Measurements from ENCODE around the gene PHF11. TPM values are rescaled to one million over a fixed set of nuclear protein-coding genes. Genes with fewer than 3 reads are reported as not detected.
"Not testable (repeated sequence)": the region's sequence is repeated elsewhere in the genome, so short reads cannot be mapped to it uniquely, and the experiment has no call there.

Gene PHF11
- total RNA-seq, 2 donors from 2014 or later, result 20.6 to 25.4 TPM

DNA sequence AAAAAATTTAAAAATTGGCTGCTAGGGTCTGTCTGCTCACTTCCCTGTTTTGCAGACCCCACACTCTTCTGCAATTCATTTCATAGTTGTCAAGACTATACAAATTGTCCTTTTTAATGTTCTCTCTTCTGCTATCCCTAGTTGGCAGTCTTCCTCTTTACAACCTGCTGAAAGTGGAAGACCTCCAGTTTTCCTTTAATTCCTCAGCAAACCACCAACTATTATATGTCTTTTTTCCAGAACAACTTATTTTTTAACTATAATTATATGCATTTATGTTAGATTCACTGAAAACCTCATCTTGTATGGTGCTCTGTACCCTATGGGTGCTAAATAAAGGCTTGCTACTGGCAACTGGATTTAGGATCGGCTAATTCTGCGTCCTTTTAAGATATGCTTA, 1.1 kb upstream of the PHF11 start:
- no peak for DNase-seq
- no peak for ATAC-seq
- intact Hi-C loops (cut with DNase I), result no loop called here

DNA sequence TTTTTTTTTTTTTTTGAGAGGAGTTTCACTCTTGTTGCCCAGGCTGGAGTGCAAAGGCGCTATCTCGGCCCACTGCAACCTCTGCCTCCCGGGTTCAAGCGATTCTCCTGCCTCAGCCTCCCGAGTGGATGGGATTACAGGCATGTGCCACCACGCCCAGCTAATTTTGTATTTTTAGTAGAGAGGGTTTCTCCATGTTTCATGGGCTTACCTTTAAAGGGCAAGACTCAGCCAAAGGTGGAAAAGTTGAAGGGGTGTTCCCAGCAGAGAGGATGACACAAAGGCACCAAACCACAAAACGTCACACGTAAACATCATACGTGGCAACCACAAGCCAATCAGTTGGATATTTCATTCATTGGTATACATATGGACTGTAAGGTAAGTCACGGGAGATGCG, 1.1 kb downstream of the PHF11 start:
- DNase-seq; ATAC-seq; intact Hi-C loops (cut with DNase I): not testable (repeated sequence)

DNA sequence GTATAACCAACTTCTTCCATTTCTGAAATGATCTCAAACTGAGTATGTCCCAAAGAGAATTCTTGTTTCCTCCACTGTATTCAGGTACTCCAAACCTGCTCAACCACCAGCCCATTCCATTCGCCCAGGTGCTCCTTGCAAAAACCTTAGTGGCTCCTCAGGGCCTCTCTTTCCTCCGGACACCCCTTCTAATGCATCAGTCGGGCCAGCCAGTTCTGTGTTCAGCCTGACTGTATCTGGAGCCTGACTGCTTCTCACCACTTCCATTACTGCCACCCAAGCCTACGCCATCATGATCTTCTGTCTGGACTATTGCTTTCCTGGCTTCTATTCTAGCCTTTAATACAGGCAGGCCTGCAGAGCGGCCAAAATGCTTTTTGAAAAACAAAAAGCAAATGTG, 1.5 kb downstream of the PHF11 start:
- DNase-seq (no peak), ATAC-seq (no peak)
- intact Hi-C loops (cut with DNase I), result no loop called here

DNA sequence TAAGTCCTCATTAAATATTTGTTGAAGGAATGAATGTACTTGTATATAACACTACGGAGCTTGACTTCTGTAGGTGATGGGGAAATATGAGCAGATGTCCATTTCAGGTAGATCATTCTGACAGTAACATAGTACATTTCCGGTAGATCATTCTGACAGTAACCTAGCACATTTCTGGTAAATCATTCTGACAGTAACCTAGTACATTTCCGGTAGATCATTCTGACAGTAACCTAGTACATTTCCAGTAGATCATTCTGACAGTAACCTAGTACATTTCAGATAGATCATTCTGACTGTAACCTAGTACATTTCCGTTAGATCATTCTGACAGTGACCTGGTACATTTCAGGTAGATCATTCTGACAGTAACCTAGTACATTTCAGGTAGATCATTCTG, 2.5 kb downstream of the PHF11 start:
- intact Hi-C loops (cut with DNase I), result no loop called here
- no peak for ATAC-seq
- DNase-seq, result no peak

DNA sequence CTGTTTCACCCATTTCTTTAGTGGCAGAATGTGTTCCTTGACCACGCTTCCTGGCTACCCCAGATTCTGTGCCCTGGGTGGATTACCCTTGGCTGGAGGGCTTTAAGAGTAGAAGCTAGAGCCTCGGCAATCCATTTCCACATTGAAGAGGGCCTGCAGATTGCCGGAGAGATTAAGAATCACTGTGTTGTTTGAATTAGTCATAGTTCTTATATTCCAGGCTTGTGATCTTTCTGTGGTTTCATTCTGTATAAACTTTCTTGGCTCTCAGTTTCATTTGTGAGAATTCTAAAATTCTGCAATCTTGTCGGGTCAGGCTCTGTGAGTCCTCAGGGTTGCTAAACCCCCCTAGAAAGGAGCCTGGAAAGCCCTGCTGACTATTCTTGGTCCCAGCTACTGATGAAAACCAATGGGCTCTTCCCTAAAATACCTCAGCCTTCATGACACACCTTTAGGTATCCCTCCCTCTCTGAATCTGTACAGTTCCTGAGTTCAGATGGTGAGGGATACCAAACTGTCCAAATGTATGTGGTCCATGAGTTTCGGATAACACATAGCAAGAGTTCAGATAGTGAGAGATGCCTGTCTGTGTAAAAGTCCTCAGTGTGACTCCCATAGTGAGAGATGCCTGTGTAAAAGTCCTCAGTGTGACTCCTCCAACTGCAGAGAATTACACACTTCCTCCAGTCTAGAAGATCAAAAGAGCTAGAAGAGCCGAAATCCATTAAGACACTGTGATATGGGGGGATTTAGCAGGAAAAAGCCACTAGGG, 4.3 kb downstream of the PHF11 start:
- DNase-seq (no peak), ATAC-seq (no peak)
- intact Hi-C loops (cut with DNase I), result no loop called here

DNA sequence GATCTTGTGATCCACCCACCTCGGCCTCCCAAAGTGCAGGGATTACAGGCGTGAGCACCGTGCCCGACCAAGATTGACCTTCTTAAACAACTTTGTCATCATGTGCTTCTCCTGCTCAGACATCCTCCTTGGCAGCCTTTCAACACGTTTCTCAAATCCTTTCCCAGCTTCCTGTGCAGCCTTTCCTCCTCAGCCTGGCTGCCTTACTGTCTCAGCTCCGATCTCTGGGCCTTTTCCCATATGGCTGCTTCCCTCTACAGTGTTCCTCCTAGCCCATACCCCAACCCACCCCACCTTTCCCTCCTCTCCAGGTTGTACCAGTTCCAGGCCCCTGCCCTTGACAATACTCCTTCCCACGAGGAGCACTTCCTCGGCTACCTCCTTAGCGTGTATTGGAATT, 7.2 kb downstream of the PHF11 start:
- peak; percentile 32 to 57 for ATAC-seq
- peak; percentile 31 for DNase-seq
- intact Hi-C loops (cut with DNase I), result no loop called here

DNA sequence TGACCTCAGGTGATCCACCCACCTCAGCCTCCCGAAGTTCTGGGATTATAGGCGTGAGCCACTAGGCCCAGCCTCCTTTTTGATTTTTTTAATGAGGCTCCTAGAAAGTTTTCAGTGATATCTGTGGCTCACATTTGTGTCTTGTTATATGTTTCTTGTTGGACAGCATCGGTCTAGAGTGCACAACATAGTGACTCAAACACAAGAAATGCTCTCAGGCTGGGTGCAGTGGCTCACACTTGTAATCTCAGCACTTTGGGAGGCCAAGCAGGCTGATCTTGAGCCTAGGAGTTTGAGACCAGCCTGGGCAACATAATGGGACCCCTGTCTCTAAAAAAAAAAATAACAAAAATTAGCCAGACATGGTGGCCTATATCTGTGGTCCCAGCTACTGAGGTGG, 8.2 kb downstream of the PHF11 start:
- DNase-seq (no peak), ATAC-seq (no peak)
- intact Hi-C loops (cut with DNase I), result no loop called here

DNA sequence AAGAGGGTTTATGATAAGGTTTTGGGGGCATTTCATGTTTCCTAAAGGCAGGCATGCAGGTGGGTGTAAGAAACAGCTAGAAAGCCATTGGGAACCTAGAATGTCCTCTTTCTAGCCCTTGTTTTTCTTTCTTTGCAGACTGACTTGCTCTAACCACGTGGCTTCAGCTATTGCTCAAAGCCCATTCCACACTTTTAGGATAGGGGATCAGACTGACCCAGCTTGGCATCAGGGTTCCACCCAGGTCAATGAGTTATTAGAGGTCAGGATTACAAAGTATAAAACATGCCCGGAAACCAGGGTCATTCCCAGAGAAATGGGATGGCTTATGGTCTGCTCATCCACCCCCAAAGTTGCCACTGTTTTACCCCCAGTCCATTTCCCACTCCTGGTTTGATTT, 16.8 kb downstream of the PHF11 start:
- intact Hi-C loops (cut with DNase I), result no loop called here
- DNase-seq (no peak), ATAC-seq (no peak)

DNA sequence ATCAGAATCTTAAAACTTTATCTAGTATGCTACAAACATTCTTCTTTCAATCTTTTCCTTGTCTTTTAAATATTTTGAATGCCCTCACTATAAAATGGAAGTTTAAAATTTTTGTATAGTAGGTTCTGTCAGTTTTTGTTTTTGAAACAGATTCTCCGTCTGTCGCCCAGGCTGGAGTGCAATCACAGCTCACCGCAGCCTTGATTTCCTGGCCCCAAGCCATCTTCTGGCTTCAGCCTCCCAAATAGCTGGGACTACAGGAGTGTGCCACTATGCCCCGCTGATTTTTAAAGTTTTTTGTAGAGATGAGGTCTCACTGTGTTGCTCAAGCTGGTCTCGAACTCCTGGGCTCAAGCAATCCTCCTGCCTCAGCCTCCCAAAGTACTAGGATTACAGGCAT, 20.7 kb downstream of the PHF11 start:
- ATAC-seq, result peak in 1 of 2 donors; percentile 61
- intact Hi-C loops (cut with DNase I), result no loop called here
- DNase-seq, result no peak

DNA sequence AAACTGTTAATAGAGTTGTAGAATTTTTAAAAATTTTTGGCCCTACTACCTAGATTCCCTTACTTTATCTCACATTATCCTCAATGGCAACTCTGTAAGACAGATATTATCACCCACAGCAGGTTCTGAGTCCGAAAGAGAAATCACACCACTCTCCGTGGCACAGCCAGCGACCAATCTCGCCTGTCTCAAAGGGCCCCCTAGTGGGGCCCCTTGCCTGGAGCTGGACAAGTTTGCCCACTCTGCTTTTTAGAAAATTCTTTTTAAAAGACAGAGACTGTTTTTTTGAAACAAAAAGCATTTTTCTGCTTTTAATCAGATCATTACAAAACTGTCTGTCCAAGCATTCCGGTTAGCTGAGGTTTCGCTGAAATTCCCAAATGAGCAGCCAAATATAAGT, 21.7 kb downstream of the PHF11 start:
- ATAC-seq (peak; percentile 33 to 52), DNase-seq (no peak)
- intact Hi-C loops (cut with DNase I), result no loop called here

DNA sequence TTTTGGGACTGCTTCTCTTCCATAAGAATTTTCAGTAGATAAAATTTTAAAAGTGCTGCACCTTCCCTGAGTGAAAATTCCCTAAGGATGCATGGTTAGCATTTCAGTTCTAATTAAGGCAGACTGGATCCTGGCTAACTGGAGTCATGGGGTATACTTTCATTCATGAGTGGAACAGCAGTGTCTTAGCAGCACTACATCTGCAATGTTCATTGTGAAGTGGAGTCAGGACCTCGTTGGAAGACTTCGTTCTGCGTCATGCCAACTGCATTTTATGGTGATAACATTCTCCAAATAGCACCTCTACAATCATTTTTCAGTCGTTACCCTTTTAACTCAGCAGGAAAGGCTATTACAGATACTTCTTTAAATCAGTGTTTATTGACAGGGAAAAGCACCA, 25.5 kb downstream of the PHF11 start:
- peak; percentile 56 to 63 for ATAC-seq
- intact Hi-C loops (cut with DNase I), result no loop called here
- DNase-seq, result no peak

DNA sequence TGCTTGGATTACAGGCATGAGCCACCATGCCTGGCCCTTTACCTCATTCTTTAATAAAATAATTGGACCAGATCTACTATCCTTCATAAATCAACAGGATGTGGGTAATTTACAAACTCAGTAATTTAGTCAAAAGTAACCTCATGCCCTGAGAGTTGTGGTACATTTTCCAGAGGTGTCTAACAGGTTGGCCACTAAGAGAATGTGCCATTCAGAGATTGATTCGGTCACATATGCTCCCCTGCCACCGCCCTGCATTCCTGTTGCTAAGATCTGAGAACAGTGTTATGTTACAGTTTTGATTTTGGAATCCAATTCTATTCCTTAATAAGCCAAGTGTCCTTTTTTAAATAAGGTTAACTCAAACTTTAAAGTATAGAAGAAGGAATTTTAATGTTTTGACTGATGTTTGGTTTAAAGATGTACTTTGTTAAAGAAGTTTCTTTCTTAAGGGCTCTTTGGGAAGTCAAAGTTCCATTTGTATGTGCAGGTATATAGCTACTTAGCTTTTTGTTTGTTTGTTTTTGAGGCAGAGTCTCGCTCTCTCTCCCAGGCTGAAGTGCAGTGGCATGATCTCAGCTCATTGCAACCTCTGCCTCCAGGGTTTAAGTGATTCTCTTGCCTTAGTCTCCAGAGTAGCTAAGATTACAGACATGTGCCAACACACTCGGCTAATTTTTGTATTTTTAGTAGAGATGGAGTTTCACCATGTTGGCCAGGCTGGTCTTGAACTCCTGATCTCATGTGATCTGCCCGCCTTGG, 29.2 kb downstream of the PHF11 start:
- DNase-seq (no peak), ATAC-seq (no peak)
- intact Hi-C loops (cut with DNase I), result no loop called here

DNA sequence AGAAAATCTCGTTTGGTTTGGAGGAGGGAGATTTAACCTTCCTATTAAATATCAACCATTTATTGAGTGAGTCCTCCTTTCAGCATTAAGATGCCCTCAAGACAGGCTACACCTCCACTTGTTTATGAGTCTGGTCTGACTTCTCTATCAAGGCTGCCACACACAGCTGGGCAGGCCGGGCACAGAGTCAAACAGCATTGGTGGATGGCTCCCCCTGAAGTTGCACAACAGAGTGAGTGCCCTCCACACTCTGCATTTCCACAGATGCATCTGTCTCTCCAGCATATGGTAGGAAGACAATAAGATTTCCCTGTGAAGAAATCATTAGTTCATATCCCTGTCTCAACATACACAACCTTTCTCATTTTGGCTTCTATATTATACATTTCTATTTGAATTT, 31.4 kb downstream of the PHF11 start:
- DNase-seq (no peak), ATAC-seq (peak in 1 of 2 donors; percentile 49)
- intact Hi-C loops (cut with DNase I), result no loop called here

DNA sequence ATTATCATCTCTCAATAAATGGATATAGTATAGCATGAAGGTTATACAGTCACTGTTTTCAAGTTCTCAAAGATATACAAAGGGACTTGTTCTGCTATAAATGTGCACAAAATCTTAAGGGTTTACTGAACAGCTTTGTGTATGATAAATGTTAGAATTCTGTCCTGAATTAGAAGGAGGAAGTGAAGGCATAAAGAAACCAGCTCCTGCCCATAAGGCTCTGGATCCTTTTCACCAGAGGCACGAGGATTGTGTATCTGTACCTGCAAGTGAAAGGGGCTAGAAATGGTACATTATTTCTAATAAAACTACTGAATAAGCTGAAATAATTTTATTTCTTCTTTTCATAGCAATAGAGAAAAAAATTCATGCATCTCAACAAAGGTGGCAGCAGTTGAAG, 32.4 kb downstream of the PHF11 start:
- intact Hi-C loops (cut with DNase I), result no loop called here
- DNase-seq (no peak), ATAC-seq (no peak)

DNA sequence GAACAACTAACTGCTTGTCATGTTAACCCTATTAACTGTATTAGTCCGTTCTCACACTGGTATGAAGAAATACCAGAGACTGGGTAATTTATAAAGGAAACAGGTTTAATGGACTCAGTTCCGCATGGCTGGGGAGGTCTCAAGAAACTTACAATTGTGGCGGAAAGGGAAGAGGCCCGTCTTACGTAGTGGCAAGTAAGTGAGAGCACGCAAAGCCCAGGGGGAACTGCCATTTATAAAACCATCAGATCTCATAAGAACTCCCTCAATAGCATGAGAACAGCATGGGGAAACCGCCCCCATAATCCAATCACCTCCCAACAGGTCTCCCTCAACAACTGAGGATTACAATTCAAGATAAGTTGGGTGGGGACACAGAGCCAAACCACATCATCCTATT, 34.7 kb downstream of the PHF11 start:
- intact Hi-C loops (cut with DNase I), result no loop called here
- DNase-seq, result no peak
- no peak for ATAC-seq

DNA sequence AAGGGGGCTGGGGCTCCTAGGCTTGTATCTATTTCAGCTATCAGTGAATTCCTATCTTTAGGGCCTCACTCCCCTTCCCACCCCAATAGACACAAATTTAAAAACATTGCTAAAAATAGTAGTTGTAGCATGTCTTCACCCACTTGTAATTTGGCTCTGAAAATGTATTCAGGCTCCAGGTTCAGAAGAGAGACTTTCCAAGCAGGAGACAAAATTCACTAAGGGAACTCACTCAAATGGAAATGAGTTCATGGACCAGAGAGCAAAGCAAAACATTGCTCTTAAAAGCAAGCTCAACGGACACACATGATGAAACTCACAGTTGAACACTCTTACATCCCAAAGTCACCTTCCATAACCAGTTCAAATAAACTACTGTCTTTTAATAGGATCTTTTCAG, 36.8 kb downstream of the PHF11 start:
- ATAC-seq (peak in 1 of 2 donors; percentile 62), DNase-seq (no peak)
- intact Hi-C loops (cut with DNase I), result no loop called here

DNA sequence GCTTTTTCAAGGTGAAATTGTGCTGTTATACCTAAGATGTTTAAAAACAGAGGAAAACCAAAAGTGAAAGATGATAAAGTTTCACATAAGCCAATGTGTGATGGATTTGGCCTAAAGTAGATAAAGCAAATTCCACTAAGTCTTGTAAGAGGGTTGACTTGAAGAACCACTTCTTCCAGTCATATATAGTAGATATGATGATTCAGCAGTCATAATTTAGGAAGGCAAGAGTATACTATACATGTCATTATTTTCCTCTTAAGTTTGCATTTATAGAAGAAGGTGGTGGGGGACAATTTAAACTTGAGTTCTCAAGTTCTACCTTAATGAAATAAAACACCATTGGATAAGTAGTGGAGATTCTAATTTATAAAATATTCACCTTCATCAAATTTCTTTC, 37.3 kb downstream of the PHF11 start:
- DNase-seq, result no peak
- intact Hi-C loops (cut with DNase I), result no loop called here
- ATAC-seq, result no peak

DNA sequence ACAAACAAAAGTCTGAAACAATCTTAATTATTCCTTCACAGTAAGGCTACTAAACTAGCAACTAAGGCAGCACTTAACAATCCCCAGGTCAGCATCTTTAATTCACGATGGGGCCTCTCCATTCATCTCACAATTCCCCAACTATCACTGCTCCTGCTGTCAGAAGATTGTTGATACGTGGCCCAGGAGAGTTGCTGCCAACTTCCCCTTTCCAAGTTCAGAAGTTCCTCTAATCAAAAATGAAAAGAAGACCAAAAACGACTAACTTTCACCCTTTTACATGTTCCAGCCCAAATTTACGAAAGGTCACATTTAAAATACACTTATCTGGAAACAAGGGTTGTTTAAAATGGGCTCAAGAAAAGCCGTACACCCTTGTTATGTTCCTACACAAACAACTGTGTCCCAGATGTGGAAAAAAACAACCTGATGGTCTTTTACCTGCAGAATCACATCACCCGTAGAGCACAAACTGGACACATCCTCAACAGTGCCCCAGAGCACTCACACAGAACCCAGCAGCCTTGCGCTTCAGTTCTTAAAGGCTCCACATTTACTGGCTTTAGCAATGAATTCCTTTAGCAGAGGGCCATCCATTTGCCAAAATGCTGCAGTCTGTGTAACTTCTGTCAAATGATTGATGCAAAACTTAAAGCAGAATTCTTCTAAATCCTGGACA, 38.0 kb downstream of the PHF11 start:
- intact Hi-C loops (cut with DNase I), result no loop called here

DNA sequence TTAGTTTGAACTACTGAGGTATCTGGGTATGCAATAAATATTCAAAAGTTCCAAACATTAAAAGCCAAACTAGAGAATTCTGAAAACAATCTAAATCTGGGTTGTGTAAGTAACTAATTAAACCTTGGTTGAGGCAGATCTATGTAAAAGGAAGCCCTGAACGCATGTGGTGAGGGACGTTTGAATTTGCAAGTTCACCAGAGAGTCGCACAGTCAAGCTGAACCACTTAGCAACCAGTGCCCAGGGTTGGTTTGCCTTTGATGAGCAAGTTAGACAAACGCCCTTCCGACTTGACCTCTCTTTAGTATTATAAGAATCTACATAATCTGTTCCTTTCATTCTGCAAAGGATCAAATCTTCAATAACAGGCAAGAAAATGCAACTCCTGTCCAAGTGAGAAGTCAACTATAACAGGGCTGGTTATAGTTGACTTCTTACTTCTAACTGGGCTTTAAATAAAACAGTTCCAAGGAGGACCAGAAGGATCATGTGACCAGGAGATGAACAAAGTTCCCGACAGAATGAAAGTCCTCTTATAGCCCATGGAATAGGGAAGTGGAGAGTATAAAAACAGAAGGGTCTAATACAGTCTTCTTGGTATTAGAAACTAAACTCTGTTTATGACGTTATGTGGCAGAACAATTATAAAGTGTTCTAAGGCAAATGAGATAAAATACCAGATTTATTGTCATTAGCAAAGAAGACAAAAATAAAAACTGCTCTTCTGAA, 40.6 kb downstream of the PHF11 start:
- peak in 1 of 2 donors; percentile 47 for ATAC-seq
- intact Hi-C loops (cut with DNase I), result no loop called here
- no peak for DNase-seq

More for the DNA sequence above, 38.0 kb downstream of the PHF11 start:
- DNase-seq (no peak), ATAC-seq (no peak)

DNA sequence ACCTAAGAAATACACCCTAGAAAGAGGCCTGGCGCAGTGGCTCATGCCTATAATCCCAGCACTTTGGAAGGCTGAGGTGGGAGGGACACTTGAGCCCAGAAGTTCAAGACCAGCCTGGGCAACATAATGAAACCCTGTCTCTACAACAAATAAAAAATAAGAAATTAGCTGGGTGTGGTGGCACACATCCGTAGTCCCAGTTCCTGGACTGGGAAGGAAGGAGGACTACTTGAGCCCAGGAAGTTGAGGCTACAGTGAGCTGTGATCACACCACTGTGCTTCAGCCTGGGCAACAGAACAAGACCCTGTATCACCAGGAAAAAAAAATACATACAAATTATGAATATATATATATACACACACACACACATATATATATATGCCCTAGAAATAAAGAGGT, 42.7 kb downstream of the PHF11 start:
- intact Hi-C loops (cut with DNase I), result no loop called here
- no peak for ATAC-seq
- DNase-seq, result no peak
